Kidney epithelial cell (primary cell): ENCODE data around the gene PPM1L. TPM values are rescaled to one million over a fixed set of nuclear protein-coding genes. Genes with fewer than 3 reads are reported as not detected.

Source experiments
- DNase-seq: peaks from one replicate; pipeline ENCODE4 v3.0.0-alpha.2; 2010; ENCODE audit warnings: low read depth
- H3K27me3 ChIP-seq: 2 replicates; pipeline ENCODE4 v1.6.0; 2011; ENCODE audit warnings: low read length; ENCODE audit not compliant: control insufficient read depth, insufficient read depth
- H3K36me3 ChIP-seq: 2 replicates; pipeline ENCODE4 v1.5.1; 2011; ENCODE audit warnings: low read length; ENCODE audit not compliant: control insufficient read depth, insufficient read depth
- H3K4me3 ChIP-seq: 2 replicates; pipeline ENCODE4 v1.5.1; 2011; ENCODE audit warnings: low read depth, mild to moderate bottlenecking, control low read depth, low read length
- total RNA-seq: library from RNA; depleted of rRNA; stranded (reverse); fragments of >200 nt; gene quantifications from 2 replicates; pipeline ENCODE4 v1.2.3, GENCODE V29; 2015
- TF ChIP-seq, protein P1 (sequence below): IDR thresholded peaks from 2 replicates; pipeline ENCODE4 v1.5.1; 2011; ENCODE audit warnings: mild to moderate bottlenecking, moderate library complexity, low read length, control low read depth, inconsistent platforms; ENCODE audit not compliant: insufficient read depth, poor library complexity, severe bottlenecking

PPM1L gene
- total RNA-seq, 1 donor from 2014 or later = 11.1 TPM

DNA sequence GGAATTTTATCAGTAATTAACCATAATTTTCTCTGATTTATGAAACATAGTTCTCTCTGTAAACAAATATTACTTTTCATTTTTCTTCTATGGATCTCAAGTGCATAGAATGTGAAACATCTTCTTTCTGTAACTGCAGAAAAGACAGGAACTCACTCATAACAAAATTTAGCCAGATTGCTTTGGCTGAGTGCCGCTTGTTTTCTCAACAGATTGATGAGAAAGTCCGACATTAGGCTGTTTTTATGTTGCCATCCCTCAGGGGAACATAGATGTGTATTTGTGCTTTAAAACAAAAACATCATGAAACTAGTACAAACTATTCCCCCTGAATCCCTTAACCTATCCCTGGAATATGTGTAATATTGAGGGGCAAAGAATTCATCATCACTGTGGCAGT, 194.9 kb downstream of the PPM1L start:
- DNase-seq = no peak

GRCh38 chr3:160951642-160952487, 195.8 kb downstream of the PPM1L start:
- no peak for DNase-seq
- Histone ChIP-seq H3K36me3 (no peaks in the 10 kb centered on the region), H3K27me3 (no peaks in the 10 kb centered on the region), H3K4me3 (no peak overlapping the region)
- TF ChIP-seq, protein P1, sequence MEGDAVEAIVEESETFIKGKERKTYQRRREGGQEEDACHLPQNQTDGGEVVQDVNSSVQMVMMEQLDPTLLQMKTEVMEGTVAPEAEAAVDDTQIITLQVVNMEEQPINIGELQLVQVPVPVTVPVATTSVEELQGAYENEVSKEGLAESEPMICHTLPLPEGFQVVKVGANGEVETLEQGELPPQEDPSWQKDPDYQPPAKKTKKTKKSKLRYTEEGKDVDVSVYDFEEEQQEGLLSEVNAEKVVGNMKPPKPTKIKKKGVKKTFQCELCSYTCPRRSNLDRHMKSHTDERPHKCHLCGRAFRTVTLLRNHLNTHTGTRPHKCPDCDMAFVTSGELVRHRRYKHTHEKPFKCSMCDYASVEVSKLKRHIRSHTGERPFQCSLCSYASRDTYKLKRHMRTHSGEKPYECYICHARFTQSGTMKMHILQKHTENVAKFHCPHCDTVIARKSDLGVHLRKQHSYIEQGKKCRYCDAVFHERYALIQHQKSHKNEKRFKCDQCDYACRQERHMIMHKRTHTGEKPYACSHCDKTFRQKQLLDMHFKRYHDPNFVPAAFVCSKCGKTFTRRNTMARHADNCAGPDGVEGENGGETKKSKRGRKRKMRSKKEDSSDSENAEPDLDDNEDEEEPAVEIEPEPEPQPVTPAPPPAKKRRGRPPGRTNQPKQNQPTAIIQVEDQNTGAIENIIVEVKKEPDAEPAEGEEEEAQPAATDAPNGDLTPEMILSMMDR = no peak

More for the DNA sequence above, 194.9 kb downstream of the PPM1L start:
- TF ChIP-seq, protein P1 = no peak
- Histone ChIP-seq H3K27me3 (no peaks in the 10 kb centered on the region), H3K36me3 (no peaks in the 10 kb centered on the region), H3K4me3 (no peak overlapping the region)

GRCh38 chr3:160953686-160954085, 197.7 kb downstream of the PPM1L start:
- Histone ChIP-seq H3K27me3 (no peaks in the 10 kb centered on the region), H3K4me3 (no peak overlapping the region), H3K36me3 (no peaks in the 10 kb centered on the region)
- DNase-seq = no peak
- TF ChIP-seq, protein P1 = no peak

DNA sequence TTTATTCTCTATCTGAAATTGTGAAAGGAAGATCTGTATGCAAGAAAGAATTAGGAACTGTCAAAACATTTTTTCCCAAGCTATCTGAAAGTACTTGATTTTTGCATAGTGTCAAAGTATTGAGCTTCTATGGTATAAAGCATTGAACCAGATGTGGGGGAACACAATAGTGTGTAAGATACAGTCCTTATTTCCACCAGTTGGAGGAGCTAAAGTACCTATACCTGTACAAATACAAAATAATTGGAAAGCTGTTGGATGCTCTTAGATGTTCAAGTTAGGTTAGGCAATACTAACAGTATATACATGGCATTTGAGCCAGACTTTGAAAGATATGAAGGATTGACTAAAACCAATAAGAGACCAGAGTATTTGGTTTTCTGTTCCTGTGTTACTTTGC, 200.8 kb downstream of the PPM1L start:
- no peak overlapping the region for H3K4me3 ChIP-seq
- no peak for DNase-seq
- H3K27me3 ChIP-seq = no peaks in the 10 kb centered on the region
- H3K36me3 ChIP-seq = no peaks in the 10 kb centered on the region
- TF ChIP-seq, protein P1 = peak; percentile 38

- no peaks in the 10 kb centered on the region for H3K36me3 ChIP-seq
- H3K4me3 ChIP-seq = no peak overlapping the region
- DNase-seq = no peak
- no peaks in the 10 kb centered on the region for H3K27me3 ChIP-seq
- TF ChIP-seq, protein P1 = no peak
Observed at GRCh38 chr3:160960568-160960967, 204.5 kb downstream of the PPM1L start.

DNA sequence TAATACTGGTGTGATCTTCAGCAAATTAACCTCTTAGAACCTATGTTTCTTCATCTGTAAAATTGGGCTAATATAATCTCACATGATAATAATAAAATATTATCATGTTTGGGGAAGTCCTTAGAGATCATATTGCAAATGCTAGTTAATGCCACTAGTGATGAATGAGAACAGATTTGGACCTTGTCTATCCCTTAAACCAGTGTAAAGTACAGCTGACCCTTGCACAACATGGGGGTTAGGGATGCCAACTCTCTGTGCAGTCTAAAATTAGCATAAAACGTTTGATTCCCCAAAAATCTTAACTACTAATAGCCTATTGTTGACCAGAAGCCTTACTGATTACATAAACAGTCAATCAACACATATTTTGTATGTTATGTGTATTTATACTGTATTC, 207.9 kb downstream of the PPM1L start:
- H3K36me3 ChIP-seq = no peaks in the 10 kb centered on the region
- H3K27me3 ChIP-seq = no peaks in the 10 kb centered on the region
- no peak for DNase-seq
- TF ChIP-seq, protein P1 = no peak
- no peak overlapping the region for H3K4me3 ChIP-seq
